Measurements from ENCODE around the gene USP8.
"Not testable (repeated sequence)": the region's sequence is repeated elsewhere in the genome, so short reads cannot be mapped to it uniquely, and the experiment has no call there.

The USP8 gene

DNA sequence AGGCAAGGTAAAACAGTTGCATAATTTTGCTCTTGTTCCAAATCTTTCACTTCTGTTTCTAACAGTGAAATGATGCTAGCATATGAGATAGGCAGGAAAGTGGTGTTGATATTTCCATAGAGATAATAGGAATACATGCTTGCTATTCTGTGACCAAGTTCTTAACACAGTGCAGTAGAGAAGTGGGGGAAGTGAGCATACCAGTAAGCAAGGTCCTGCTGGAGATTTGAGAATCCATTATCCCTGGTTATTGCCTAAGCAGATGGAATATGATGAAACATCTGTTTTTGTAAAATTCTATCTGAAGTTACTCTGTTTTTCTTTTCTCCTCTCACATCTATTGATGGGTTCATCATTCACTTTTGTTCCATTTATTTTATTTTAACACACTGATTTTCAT lies 28.7 kb downstream of the USP8 start:
- DNase-seq = no peak

DNA sequence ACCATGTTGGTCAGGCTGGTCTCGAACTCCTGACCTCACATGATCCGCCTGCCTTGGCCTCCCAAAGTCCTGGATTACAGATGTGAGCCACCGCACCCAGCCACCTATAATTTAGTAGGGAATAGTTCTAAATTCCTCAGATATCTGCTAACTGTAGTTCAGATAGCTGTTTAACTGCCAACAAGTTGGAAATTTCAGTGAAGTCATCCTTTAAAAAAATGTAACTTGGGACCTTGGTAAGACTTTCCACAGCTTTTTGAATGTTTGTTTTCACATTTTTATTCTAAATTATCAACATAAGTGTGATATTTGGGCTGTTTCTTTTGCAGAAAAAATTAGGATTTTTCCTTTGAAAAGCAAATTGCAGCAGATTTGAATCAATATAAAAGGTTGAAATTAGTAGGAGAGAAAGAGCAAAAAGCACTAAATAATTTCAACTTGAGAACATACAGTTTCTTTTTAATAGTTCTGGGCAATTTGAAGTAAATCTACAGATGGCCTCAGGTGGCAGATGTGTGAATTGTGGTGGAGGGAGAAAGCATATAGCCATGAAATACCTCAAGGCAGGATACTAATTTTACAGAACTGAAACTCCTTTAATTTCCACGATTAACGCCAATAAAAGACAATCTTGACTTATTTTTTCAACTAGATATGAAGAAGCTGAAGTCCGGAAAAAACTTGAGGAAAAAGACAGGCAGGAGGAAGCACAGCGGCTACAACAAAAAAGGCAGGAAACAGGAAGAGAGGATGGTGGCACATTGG lies 34.3 kb downstream of the USP8 start:
- no peak for DNase-seq

DNA sequence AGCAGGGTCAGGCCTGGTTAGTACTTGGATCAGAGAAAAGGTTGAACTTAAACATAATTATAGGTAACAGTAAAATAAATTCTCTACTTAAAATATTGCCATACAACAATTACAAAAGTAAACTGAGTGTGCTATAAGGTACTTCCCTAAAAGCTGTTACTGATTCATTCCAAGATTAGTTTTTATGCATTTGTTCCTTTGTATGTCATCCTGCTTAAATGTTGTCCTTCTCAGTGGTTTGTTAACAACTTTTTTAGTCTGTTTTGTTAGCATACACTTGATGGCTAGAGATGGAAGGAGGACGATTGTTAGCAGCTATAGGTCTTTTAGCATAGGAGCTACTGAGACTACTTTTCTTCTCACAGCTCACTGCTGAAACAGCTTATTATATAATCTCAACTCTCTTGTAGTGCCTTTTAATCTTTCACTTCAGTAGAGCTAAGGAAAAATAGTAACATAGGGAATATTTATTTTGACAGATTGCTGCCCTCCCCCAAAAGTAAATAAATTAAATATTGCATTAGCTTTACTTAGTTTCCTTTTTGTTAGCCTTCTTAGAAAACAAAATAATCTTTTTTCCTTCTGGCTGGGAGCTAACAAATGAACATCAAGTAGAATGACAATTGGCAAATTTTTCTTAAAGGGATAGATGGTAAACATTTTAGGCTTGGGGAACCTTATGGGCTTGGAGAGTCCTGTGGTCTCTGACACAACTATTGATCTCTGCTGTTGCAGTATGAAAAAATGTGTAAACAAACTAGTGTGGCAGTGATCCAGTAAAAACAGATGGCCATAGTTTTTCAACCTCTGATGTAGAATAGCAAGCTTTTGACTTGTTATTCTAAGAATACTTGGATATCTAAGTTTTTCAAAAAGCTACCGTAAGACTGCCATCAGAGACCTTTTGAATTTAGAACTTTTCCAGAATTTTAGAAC lies 39.5 kb downstream of the USP8 start:
- DNase-seq = no peak

DNA sequence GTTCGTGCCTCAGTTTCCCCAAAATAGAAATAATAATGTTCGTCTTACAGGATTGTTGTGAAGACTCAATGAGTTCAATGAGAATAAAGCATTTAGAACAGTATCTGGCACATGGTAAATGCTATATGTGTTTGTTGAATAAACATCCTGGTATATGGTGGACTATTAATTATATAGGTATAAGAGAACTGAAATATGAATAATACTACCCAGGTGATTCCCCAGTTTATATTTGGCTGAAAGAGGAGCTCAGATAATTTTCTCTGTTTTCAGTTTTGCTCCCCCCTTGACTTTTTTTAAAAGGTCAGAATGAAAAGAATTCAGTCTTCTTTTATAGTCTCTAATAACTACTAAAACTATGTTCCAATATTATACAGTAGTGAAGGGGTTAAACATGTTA lies 46.9 kb downstream of the USP8 start:
- DNase-seq = no peak

DNA sequence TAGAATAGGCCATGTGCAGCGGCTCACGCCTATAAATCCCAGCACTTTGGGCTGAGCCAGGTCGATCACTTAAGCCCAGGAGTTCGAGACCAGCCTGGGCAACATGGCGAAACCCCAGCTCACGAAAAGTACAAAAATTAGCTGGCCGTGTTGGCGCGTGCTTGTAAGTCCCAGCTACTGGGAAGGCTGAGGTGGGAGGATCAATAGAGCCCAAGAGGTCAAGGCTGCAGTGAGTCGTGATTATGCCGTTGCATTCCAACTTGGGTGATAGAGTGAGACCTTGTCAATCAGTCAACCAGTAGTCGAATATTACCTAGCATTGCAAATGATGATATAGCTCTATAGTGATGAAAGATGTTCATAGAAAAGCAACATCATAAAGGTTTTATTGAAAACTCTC lies 51.9 kb downstream of the USP8 start:
- no peak for DNase-seq

DNA sequence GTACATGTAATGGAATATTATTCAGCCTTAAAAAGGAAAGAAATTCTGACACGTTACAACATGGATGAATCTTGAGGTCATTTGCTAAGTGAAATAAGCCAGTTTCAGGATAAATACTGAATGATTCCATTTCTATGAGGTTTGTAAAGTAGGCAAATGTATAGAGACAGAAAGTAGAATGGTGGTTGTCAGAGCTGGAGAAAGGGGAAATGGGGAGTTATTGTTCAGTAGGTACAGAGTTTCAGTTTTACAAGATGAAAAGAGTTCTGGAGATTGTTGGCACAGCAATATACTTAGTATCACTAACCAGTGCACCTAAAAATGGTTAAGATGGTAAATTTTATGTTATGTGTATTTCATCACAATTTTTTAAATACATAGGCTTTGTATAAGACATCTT lies 60.6 kb downstream of the USP8 start:
- no peak for DNase-seq

DNA sequence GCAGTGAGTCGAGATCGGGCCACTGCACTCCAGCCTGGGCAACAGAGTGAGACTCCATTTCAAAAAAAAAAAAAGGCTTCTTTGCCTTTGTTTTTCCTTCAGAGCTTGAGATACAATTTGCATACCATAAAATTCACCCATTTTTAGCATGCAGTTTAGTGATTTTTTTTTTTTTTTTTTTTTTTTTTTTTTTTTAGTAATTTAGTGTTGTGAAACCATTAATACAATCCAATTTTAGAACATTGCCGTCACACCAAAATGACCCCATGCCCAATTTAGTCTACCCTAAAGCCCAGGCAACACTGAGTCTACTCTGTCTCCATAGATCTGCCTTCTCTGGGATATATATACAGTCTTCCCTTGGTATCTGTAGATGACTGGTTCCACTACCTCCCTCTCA lies 61.2 kb downstream of the USP8 start:
- DNase-seq = no peak

DNA sequence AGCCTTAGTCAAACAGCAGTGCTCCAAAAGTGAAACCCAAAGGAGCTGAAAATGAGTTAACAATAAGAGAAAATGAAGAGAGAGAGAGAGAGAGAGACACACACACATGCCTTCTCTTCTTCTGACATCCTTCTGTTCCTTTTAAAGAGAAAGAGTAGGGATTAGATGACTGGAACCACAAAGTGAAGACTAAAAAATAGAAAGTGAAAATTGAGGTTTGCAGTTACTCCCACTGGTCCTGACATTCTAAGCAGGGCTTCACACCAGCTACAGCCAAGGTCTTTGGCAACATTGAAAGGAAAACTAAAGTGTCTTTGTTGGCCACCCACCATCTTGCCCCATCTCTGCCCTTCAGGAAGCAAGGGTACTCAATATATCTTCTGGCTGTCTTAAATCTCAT lies 63.1 kb downstream of the USP8 start:
- DNase-seq = no peak

DNA sequence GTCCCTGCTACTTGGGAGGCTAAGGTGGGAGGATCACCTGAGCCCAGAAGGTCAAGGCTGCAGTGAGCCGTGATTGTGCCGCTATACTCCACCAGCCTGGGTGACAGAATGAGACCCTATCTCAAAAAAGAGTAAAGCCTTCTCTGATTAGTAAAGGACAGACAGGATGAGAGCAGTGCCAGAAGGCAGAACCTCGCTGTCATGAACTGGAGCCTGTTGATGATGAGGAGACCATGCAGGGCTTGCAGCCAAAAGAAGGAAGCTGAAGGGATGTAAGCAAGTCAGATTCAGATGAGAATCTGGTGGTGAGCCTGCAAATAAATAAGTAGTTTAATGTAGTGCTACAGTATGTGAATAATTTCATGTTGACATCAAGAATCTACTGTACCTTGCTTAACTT lies 69.4 kb downstream of the USP8 start:
- no peak for DNase-seq

DNA sequence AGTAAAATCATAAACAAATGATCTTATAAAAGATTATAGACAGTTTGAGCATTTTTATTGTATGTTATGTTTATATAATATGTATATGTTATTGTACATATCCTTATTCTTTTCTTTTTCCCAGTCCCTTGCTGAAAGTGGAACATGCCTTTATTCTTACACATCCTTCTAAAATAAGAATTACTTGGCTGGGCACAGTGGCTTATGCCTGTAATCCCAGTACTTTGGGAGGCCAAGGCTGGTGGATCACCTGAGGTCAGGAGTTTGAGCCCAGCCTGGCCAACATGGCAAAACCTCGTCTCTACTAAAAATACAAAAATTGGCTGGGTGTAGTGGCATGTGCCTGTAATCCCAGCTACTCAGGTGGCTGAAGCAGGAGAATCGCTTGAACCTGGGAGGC lies 70.3 kb downstream of the USP8 start:
- DNase-seq = not testable (repeated sequence)

DNA sequence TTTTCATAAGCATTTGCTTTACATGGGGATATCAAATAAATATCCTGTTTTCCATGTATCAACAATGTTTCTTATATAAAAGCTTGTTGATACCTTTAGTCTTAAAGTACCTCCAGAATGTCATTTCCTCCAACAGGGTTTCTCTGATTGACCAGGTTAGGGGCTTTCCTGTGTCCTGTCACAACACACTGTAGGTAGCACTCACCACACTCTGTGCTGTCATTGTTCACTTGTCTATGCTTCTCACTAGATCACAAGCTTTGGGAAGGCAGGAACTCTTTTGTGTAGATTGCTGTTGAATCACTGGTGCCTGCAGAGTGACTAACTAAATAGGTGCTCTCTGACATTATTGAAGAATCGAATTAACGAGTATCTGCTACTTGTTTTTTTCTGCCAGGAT lies 72.5 kb downstream of the USP8 start:
- DNase-seq = no peak

DNA sequence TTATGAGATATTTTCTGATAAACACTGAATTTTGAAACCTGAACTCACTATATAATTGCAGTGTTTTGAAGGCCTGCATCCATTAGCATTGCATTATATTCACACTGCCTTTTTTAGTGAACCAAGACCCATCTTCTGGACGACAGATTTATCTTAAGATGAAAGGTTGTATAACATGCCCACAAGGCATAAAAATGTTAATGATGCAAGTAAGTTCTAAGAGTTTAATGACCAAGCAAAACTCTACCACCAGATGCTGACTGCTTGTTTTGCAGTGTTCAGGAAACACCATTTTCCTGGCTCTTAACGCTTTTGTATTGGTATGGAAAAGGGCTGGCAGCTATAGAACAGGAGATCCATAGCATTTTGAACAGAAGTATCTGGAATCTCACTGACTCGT lies 76.1 kb downstream of the USP8 start:
- no peak for DNase-seq

DNA sequence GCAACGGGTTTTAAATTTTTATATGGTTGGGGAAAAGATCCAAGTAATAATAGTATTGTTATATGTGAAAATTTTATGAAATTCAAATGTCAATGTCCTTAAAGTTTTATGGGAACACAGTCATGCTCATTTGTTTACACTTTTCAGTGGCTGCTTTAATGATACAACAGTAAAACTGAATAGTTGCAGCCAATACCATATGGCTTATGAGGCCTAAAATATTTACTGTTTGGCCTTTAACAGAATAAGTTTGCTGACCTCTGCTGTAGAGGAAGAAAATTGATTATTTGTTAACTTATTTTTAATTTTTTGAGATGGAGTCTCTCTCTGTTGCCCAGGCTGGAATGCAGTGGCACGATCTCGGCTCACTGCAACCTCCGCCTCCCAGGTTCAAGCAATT lies 77.6 kb downstream of the USP8 start:
- DNase-seq = no peak

DNA sequence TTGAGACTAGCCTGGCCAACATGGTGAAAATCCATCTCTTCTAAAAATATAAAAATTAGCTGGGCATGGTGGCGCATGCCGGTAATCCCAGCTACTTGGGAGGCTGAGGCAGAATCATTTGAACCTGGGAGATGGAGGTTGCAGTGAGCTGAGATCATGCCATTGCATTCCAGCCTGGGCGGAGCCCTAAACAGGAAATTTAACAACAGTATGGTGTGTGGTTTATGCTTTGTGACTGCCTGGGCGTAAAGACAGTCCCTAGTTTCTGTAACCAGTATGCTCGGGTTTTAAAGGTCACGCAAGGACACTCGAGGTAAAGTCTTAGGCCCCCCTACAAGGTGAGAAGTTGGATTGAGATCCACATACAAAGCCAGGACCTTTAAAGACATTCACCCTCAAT lies 78.9 kb downstream of the USP8 start:
- no peak for DNase-seq

DNA sequence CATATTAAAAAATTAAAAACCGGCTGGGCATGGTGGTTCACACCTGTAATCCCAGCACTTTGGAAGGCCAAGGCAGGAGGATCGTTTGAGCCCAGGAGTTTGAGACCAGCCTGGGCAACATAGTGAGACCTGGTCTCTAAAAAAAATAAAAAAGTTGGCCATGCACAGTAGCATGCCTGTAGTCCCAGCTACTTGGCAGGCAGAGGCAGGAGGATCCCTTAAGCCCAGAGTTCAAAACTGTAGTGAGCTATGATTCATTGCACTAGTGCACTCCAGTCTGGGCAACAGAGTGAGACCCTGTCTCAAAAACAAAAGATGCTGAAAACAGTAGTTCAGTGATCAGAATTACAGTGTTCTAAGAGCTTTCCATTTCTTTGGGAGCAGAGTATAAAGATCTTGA lies 81.5 kb downstream of the USP8 start:
- DNase-seq = not testable (repeated sequence)

DNA sequence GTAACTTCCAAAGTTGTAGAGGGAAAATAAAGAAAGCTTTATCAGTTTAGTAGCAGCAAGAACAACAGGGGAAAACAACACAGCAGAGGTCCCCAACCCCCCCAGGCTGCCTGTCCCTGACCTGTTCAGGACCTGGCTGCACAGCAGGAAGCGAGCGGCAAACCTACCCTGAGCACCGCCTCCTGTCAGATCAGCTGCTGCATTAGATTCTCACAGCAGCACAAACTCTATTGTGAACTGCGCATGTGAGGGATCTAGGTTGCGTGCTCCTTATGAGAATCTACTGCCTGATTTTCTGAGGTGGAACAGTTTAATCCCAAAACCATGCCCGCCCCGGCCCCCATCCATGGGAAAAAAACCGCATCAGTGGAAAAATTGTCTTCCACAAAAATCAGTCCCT lies 81.9 kb downstream of the USP8 start:
- DNase-seq = no peak

DNA sequence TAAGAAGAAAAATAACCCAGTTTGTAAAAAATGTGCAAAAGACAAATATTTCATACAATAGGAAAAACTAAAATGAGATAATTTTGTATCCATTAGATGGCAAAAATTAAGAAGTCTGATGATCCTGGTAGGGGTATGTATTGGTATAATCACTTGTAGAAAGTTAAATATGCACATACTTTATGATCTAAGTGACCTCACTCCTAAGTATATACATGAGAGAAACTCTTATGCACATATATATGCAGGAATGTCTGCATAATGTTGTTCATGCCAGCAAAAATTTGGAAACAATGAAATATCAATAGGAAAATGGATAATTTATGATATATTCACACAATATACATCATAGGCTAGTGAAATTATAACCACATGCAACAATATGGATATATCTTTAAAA lies 88.8 kb downstream of the USP8 start:
- no peak for DNase-seq

DNA sequence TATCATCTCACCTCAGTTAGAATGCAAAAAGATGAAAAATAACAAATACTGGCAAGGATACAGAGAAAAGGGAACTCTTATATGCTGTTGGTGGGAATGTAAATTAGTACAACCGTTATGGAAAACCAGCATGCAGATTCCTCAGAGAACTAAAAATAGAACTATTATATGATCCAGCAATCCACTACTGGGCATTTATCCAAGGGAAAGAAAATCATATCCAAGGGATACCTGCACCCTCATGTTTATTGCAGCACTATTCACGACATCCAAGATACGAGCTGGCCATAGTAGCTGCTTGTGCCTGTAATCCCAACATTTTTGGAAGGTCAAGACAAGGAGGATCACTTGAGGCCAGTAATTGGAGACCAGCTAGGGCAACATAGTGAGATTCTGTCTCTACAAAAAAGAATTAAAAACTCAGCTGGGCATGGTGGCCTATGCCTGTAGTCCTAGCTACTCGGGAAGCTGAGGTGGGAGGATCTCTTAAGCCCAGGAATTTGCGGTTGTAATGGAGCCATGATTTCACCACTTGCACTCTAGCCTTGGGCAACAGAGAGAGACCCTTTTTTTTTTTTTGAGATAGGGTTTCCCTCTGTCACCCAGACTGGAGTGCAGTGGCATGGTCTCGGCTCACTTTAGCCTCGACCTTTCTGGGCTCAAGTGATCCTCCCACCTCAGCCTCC lies 95.7 kb downstream of the USP8 start:
- DNase-seq = no peak

DNA sequence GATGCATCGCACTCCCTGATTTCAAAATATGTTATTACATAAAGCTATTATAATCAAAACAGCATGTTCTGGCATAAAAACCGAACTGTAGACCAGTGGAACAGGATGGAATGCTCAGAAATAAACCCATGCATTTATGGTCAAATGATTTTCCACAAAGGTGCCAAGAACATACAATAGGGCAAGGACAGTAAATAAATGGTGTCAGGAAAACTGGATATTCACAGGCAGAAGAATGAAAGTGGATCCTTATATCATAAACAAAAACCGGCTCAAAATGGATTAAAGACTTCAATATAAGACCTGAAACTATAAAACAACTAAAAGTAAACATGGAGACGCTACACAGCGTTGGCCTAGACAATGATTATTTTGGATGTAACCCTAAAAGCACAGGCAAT lies 99.6 kb downstream of the USP8 start:
- DNase-seq = no peak

DNA sequence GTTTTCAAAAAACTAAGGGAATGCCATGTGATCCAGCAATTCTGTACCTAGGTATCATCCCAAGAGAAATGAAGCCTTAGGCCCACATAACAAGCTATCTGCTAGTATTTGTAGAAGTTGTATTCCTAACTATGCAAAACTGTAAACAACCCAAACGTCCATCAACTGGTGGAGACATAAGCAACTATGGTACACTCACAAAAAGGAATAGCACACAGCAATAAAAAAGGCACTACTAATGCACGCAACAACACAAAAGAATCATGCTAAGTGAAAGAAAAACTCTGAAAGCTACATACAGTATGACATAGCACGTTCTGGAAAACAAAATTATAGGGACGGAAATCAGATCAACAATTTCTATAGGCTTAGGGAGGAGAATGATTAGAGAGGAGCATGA lies 107.0 kb downstream of the USP8 start:
- DNase-seq = no peak

DNA sequence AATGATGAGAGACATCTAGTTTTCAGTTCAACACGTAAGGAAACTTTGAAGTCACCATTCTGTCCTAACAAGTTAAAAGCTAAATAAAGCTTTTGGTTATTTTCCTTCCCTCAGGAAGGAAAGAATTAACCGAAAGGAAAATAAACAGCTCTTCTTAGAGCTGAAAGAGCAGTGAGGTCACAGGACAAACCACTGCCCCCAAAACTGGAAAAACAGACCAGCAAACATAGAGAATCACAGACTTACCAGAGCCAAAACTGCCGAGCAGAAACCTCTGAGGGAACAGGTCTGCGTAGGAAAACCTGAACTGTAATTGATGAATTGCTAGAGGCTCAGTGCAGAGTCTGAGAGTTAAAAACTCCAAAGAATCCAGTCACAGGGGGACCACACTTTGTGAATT lies 107.6 kb downstream of the USP8 start:
- no peak for DNase-seq

DNA sequence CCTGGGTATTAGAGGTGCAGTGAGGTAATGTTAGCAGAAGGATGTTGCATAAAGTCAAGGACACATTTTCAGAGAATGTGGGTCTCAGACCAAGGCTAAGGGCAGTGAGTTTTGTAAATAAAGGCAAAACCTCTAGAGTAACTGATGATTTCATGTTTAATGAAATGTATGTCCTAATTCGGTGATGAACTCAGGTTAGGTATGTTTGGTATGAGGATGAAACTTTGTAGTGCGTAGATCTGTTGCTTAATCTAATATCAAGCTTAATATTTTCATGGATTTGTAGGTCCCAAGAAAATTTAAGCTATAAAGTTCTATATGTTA lies 118.6 kb downstream of the USP8 start:
- no peak for DNase-seq

DNA sequence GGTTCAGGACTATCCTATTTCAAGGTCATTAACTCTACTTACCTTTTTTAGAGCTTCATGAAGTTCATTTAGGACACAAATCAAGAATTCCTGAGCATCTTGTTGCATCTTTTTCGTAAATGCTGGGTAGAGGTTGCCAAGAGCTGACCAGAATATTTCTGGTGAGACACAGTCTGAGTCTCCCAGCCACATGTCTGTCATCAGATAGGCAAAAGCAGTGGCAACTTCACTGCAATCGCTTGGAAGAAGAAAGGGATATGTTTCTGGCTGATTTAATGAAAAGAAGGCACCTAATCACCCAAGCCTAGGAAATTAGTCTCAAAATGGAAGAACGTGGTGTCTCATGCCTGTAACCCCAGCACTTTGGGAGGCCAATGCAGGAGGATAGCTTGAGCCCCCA lies 119.4 kb downstream of the USP8 start:
- no peak for DNase-seq

DNA sequence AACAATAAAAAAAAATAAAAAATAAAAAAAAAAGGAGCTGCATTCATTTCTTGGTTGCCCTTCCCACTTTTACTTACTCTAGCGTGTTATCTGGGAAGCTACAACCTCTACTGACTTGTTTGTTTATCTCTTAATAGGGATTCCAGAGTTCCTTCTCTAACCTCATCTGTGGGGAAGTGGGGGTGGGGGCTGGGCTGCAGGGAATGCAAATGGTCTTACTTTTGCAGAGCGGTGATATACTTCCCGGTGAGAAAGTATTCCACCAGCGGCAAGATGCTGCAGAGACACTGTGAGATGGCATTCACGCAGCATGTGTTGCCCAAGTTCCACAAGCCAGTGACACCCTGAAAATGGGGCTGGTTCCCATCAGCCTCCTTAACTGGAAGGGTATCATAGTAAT lies 120.2 kb downstream of the USP8 start:
- no peak for DNase-seq
